ENCODE data around the gene CASP2. TPM values are rescaled to one million over a fixed set of nuclear protein-coding genes. Genes with fewer than 3 reads are reported as not detected.

The CASP2 gene
- total RNA-seq, 1 experiment from 2014 or later, result 65.3 TPM

DNA sequence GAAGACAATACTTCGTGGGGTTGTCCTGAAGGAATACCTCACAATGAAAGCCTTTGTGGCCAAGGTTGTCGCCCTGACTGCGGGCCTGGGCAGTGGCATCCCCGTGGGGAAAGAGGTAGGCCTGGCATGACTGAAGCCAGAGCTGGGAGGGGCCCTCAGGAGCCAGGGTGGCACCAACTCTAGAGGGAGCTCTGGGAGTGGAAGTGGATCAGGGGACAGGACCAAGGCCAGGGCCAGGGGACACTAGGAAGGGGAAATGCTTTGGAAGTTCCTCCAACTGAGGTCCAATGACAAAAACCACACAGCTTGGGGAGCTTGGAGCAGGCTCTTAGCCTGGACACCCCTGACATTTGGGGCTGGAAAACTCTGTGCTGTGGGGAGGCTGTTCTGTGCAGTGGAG, 33.6 kb downstream of the CASP2 start:
- H3K14ac ChIP-seq (ENCODE audit: insufficient read depth, low read length), result no peak overlapping the region
- H2BK12ac ChIP-seq (ENCODE audit: insufficient read length, low read depth, low read length), result no peak overlapping the region
- H3K23me2 ChIP-seq (ENCODE audit: insufficient read length, low read depth, low read length, poor library complexity, severe bottlenecking), result no peaks in the 10 kb centered on the region
- Mint-ChIP-seq H3K27me3 (ENCODE audit: low read depth) (peaks cover 4% of the 10 kb centered on the region), H3K4me3 (no peak overlapping the region), H3K27ac (no peak overlapping the region), H3K36me3 (ENCODE audit: insufficient read depth in 1 of 3, low read depth in 3 of 3) (no peaks in the 10 kb centered on the region; a peak in 1 of 7 replicates), H3K9me3 (no peaks in the 10 kb centered on the region; a peak in 1 of 5 replicates), H3K4me1 (peaks cover 19 to 28% of the 10 kb centered on the region in 2 experiments)
- H2BK20ac ChIP-seq (ENCODE audit: low read depth, low read length, poor library complexity, severe bottlenecking), result no peak overlapping the region
- H2BK120ac ChIP-seq (ENCODE audit: low read depth, low read length, poor library complexity, severe bottlenecking), result no peak overlapping the region
- no peaks in the 10 kb centered on the region for H4K20me1 ChIP-seq (ENCODE audit: control insufficient read depth, insufficient read depth, insufficient read length)
- no peak overlapping the region for H3K4me2 ChIP-seq (ENCODE audit: insufficient read depth, insufficient read length, low read length)
- H3K18ac ChIP-seq (ENCODE audit: insufficient read length, low read depth, low read length), result no peak overlapping the region
- H4K5ac ChIP-seq (ENCODE audit: insufficient read length, low read depth, low read length), result no peak overlapping the region
- H3K27me3 ChIP-seq (ENCODE audit: insufficient read depth, low read length), result no peaks in the 10 kb centered on the region
- no peak overlapping the region for H2BK5ac ChIP-seq (ENCODE audit: insufficient read length, low read length)
- no peak overlapping the region for H3K9ac ChIP-seq (ENCODE audit: extremely low read depth, insufficient read length, low read length)
- no peak overlapping the region for H3K27ac ChIP-seq (ENCODE audit: insufficient read length, low read depth, low read length)
- H3K4me1 ChIP-seq (ENCODE audit: insufficient read depth, low read length), result no peaks in the 10 kb centered on the region
- H3K79me1 ChIP-seq (ENCODE audit: insufficient read depth, low read depth, low read length, poor library complexity, severe bottlenecking), result no peaks in the 10 kb centered on the region
- H4K91ac ChIP-seq (ENCODE audit: insufficient read length, low read depth, low read length), result no peak overlapping the region
- H2BK15ac ChIP-seq (ENCODE audit: low read depth, low read length), result no peak overlapping the region
- H3K23ac ChIP-seq (ENCODE audit: insufficient read length, low read depth, low read length), result no peak overlapping the region
- H2AFZ ChIP-seq (ENCODE audit: low read length), result no peak overlapping the region
- H3K56ac ChIP-seq (ENCODE audit: insufficient read length, low read depth, low read length), result no peak overlapping the region
- no peaks in the 10 kb centered on the region for H3K9me3 ChIP-seq (ENCODE audit: control insufficient read depth, low read depth, low read length)
- H3T11ph ChIP-seq (ENCODE audit: low read length), result no peak overlapping the region
- no peak overlapping the region for H2AK5ac ChIP-seq (ENCODE audit: insufficient read length, low read length)
- H3K4ac ChIP-seq (ENCODE audit: low read depth, low read length), result no peak overlapping the region
- H4K8ac ChIP-seq (replicated peaks; ENCODE audit: insufficient read length, low read depth, low read length), result no peak overlapping the region
- no peaks in the 10 kb centered on the region for H3K79me2 ChIP-seq (ENCODE audit: insufficient read depth, low read length)
- DNase-seq, result no peak
- TF ChIP-seq, protein P1, sequence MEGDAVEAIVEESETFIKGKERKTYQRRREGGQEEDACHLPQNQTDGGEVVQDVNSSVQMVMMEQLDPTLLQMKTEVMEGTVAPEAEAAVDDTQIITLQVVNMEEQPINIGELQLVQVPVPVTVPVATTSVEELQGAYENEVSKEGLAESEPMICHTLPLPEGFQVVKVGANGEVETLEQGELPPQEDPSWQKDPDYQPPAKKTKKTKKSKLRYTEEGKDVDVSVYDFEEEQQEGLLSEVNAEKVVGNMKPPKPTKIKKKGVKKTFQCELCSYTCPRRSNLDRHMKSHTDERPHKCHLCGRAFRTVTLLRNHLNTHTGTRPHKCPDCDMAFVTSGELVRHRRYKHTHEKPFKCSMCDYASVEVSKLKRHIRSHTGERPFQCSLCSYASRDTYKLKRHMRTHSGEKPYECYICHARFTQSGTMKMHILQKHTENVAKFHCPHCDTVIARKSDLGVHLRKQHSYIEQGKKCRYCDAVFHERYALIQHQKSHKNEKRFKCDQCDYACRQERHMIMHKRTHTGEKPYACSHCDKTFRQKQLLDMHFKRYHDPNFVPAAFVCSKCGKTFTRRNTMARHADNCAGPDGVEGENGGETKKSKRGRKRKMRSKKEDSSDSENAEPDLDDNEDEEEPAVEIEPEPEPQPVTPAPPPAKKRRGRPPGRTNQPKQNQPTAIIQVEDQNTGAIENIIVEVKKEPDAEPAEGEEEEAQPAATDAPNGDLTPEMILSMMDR (conservative IDR thresholded peaks at IDR 0.05), result peak; percentile 26; the same call in 1 of the 3 replicates
- no CpG with 5 or more reads among the region's 4 CpGs for WGBS (ENCODE audit: extremely low coverage, insufficient read length, low lambda C conversion rate)
